BJ (cell line): ENCODE measurements around the gene MAP3K13. TPM values are rescaled to one million over a fixed set of nuclear protein-coding genes. Genes with fewer than 3 reads are reported as not detected.

Experiments
- CTCF ChIA-PET: fragments of 350-600 bp; formaldehyde crosslinking; extraction: SDS; loops from one replicate; lab custom pipeline; 2021; ENCODE audit warnings: antibody characterized with exemption, inconsistent platforms; lab: Yijun Ruan, JAX
- POLR2A ChIA-PET: fragments of 300-600 bp; sonication (Branson Sonifier 250); formaldehyde crosslinking; extraction: SDS; loops from one replicate; lab custom pipeline; 2021; ENCODE audit warnings: antibody characterized with exemption; lab: Charles Lee
- DNase-seq: peaks from one replicate; pipeline ENCODE4 v3.0.0-alpha.2; 2011; ENCODE audit warnings: low read depth
- H3K27me3 ChIP-seq: 2 replicates; pipeline ENCODE4 v1.6.0; 2011; ENCODE audit warnings: low read length; ENCODE audit not compliant: control insufficient read depth, insufficient read depth
- H3K36me3 ChIP-seq: 2 replicates; pipeline ENCODE4 v1.5.1; 2011; ENCODE audit warnings: low read length; ENCODE audit not compliant: control insufficient read depth, insufficient read depth
- H3K4me3 ChIP-seq: 2 replicates; pipeline ENCODE4 v1.5.1; 2011; ENCODE audit warnings: low read depth, mild to moderate bottlenecking, control low read depth, low read length
- polyA plus RNA-seq: library from polyadenylated mRNA; depleted of rRNA; stranded (reverse); fragments of >200 nt; gene quantifications from 2 replicates; pipeline ENCODE4 v1.2.3, GENCODE V29; 2011
- TF ChIP-seq, protein P1 (sequence below): IDR thresholded peaks from 2 replicates; pipeline ENCODE4 v1.5.1; 2011; ENCODE audit warnings: low read depth, mild to moderate bottlenecking, control low read depth, inconsistent platforms, low read length, moderate library complexity; ENCODE audit not compliant: insufficient read depth

Gene MAP3K13
- polyA plus RNA-seq, 1 experiment: 8.9 TPM

DNA sequence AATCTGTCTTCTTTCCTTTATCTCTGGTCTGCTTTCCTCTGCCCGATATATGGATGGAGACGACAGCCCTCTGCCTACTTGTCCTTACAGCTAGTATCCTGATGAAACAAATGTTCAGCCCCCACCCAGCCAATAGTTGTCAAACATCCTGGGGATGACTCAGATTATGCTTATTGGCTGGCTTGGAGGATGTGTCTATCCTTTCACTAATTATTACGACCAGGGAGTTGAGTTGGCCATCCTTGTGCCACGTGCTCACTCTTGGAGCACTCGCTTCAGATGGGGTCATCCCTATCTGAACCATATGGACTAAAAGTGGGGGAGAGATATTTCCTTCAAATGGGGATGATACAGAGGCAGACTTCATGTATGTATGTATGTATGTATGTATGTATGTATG is 6.4 kb upstream of the MAP3K13 start:
- ChIA-PET POLR2A (no interaction called here), CTCF (interaction anchor here (0.6 kb wide), 1 partner anchor 78 kb away, joined by 3 read pairs; no protein-coding TSS in a partner anchor)
- TF ChIP-seq, protein P1, sequence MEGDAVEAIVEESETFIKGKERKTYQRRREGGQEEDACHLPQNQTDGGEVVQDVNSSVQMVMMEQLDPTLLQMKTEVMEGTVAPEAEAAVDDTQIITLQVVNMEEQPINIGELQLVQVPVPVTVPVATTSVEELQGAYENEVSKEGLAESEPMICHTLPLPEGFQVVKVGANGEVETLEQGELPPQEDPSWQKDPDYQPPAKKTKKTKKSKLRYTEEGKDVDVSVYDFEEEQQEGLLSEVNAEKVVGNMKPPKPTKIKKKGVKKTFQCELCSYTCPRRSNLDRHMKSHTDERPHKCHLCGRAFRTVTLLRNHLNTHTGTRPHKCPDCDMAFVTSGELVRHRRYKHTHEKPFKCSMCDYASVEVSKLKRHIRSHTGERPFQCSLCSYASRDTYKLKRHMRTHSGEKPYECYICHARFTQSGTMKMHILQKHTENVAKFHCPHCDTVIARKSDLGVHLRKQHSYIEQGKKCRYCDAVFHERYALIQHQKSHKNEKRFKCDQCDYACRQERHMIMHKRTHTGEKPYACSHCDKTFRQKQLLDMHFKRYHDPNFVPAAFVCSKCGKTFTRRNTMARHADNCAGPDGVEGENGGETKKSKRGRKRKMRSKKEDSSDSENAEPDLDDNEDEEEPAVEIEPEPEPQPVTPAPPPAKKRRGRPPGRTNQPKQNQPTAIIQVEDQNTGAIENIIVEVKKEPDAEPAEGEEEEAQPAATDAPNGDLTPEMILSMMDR: no peak
- Histone ChIP-seq H3K36me3 (no peaks in the 10 kb centered on the region), H3K4me3 (no peak overlapping the region), H3K27me3 (no peaks in the 10 kb centered on the region)
- no peak for DNase-seq

DNA sequence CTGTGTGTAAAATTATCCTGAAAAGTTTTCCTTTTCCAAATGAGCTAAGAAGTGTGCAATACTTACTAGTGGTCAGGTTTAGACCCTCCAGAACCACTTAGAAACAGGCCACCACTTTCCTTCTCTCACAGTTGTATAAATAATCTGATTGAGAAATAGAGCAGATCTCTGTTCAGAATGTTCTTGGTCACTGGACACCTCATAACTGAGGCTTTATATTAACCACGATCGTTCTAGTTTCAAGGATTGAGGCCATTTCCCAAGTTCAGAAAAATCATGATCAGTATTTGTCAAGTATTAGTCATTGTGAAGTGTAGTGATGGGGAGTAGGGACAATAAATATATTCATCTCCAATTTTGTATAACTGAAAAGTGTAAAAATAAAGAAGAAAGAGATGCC is 1.0 kb upstream of the MAP3K13 start:
- Histone ChIP-seq H3K36me3 (no peaks in the 10 kb centered on the region), H3K27me3 (peaks cover 2% of the 10 kb centered on the region; the same call in 1 of the 2 replicates), H3K4me3 (no peak overlapping the region)
- TF ChIP-seq, protein P1: no peak
- no peak for DNase-seq
- CTCF ChIA-PET: interaction anchor here (1.1 to 1.3 kb wide), 2 partner anchors 8 to 197 kb away, joined by 3 to 5 read pairs; no protein-coding TSS in a partner anchor
- POLR2A ChIA-PET: no interaction called here

DNA sequence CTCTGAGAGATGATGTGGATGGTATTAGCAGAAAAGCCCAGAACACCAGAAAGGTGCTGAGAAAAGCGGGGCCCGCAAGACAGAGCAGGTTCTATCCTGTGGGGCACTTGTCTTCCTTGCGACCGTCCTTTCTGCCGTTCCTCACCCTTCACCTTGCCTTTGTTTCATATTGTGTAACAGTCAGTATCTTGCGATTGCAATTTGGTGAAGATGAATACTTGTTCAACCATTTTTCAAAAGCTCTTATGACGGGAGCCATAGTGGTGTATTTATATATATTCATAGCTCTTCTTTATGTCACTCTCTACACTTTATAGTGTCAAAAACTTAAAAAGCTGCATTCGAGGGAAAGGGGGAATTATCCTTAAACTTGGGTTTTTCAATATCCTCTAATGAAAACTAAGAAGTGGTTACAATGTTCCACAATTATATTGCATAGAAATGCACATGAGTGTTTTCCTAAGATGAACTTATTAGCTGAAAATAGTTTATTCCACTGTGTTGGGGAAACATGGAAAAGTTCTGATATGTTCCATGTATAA is 797 bp downstream of the MAP3K13 start:
- H3K36me3 ChIP-seq: no peaks in the 10 kb centered on the region
- H3K27me3 ChIP-seq: peaks cover 2% of the 10 kb centered on the region; the same call in 1 of the 2 replicates
- TF ChIP-seq, protein P1: no peak
- ChIA-PET CTCF (interaction anchor here (0.6 to 1.6 kb wide), 4 partner anchors 9 to 211 kb away, joined by 3 to 4 read pairs (median 3); no protein-coding TSS in a partner anchor), POLR2A (no interaction called here)
- peak overlapping the region; percentile 51 for H3K4me3 ChIP-seq
- no peak for DNase-seq

DNA sequence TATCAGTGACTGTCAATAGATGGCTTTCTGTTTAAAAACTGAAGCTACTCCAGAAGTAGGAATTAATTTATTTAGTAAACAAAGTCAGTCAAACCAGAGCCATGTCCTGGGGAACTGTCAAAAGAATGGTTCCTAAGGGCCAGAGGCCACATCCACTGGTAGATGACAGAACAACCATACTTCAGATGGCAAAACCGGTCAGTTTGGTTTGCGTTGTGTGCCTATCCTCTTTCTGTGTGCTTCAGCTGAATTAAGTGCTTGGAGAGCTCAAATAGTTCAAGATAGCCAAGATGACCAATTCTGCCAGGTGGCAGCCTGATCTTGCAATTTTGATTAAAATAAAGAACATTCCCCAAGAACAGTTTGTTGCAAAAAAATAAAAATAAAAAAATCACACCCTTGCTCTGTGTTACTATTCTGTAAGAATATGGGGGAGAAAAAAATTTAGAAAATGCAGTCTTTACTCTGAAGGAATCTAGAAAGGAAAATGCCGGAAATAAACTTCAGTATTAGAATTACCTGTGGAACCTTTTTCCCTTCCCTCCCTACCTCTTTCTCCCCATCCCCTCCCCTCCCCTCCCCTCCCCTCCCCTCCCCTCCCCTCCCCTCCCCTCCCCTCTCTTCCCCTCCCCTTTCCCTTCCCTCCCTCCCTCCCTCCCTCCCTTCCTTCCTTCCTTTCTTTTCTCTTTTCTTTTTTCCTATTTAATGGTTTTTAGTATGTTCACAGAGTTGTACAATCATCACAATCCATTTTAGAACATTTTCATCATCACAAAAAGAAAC is 2.5 kb downstream of the MAP3K13 start:
- DNase-seq: no peak
- TF ChIP-seq, protein P1: no peak
- CTCF ChIA-PET: no interaction called here
- Histone ChIP-seq H3K27me3 (peaks cover 2% of the 10 kb centered on the region; the same call in 1 of the 2 replicates), H3K36me3 (no peaks in the 10 kb centered on the region), H3K4me3 (no peak overlapping the region)
- POLR2A ChIA-PET: interaction anchor here (0.6 kb wide), 1 partner anchor 922 kb away, joined by 3 read pairs; no protein-coding TSS in a partner anchor

DNA sequence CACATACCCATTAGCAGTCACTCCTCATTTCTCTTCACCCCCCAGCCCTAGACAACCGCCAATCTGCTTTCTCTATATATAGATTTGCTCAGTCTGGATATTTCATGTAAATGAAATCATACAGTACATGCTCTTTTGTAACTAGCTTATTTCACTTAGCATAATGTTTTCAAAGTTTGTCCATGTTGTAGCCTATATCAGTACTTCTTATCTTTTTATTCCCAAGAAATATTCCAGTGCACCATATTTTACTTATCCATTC is 3.1 kb downstream of the MAP3K13 start:
- TF ChIP-seq, protein P1: no peak
- Histone ChIP-seq H3K36me3 (no peaks in the 10 kb centered on the region), H3K27me3 (peaks cover 2% of the 10 kb centered on the region; the same call in 1 of the 2 replicates), H3K4me3 (no peak overlapping the region)
- no peak for DNase-seq
- CTCF ChIA-PET: no interaction called here
- POLR2A ChIA-PET: no interaction called here
